ENCODE results near the gene DGKB.

DNA sequence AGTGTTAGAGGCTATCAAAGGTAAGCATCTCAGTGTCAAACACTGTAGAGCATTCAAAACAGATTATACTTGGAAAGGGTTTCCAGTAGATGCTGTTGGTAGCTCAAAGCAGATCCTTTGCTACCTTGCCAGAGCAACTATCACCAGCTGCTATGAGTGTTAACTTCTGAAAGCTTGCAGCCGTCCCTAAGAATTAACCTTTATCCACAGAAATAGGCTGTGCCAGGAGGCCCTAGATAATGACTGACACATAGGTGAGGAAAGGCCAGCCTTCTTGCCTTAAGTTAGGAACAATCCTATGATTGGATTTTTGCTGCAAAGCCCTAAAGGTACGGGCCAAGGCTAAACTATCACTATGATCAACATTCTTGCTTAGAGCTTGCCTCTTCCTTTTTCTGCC, 263.2 kb downstream of the DGKB start:
- TF ChIP-seq, protein P1, sequence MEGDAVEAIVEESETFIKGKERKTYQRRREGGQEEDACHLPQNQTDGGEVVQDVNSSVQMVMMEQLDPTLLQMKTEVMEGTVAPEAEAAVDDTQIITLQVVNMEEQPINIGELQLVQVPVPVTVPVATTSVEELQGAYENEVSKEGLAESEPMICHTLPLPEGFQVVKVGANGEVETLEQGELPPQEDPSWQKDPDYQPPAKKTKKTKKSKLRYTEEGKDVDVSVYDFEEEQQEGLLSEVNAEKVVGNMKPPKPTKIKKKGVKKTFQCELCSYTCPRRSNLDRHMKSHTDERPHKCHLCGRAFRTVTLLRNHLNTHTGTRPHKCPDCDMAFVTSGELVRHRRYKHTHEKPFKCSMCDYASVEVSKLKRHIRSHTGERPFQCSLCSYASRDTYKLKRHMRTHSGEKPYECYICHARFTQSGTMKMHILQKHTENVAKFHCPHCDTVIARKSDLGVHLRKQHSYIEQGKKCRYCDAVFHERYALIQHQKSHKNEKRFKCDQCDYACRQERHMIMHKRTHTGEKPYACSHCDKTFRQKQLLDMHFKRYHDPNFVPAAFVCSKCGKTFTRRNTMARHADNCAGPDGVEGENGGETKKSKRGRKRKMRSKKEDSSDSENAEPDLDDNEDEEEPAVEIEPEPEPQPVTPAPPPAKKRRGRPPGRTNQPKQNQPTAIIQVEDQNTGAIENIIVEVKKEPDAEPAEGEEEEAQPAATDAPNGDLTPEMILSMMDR (IDR thresholded peaks at IDR 0.05): no peak
- TF ChIP-seq, protein P2, sequence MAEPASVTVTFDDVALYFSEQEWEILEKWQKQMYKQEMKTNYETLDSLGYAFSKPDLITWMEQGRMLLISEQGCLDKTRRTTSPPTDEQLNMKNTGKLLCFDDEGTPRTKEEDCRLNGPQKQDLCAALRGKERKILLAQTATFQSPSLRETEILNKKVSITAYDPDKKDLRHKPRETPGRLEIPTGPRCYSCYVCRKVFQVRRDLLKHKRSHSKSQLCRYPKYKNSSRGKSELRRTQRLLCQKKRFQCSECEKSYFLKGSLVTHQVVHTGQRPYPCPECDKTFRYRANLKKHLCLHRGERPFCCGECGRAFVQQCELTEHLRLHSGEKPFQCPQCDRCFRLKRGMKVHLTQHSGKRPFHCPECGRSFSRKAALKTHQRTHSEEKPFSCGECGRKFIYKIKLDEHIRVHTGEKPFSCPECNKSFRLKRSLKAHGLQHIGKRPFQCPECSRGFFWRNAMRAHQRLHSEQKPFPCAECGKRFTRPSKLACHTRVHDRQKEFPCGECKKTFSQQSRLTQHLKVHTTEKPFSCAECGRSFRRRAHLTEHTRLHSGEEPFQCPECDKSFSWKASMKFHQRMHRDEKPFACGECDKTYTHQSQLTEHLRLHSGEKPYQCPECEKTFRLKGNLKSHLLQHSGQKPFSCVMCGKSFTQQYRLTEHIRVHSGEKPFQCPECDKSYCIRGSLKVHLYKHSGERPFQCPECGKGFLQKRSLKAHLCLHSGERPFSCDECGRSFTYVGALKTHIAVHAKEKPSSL (CRISPR knock-in tag; conservative IDR thresholded peaks at IDR 0.05): no peak
- TF ChIP-seq GABPB1 (CRISPR knock-in tag; IDR thresholded peaks at IDR 0.05) (no peak), TEAD1 (CRISPR knock-in tag; IDR thresholded peaks at IDR 0.05) (no peak), HMGA2 (CRISPR knock-in tag; IDR thresholded peaks at IDR 0.05) (no peak), NR1H2 (CRISPR knock-in tag; IDR thresholded peaks at IDR 0.05) (no peak), ZNF138 (CRISPR knock-in tag; conservative IDR thresholded peaks at IDR 0.05) (no peak), CREM (CRISPR knock-in tag; IDR thresholded peaks at IDR 0.05) (no peak)
- TF ChIP-seq, protein P3, sequence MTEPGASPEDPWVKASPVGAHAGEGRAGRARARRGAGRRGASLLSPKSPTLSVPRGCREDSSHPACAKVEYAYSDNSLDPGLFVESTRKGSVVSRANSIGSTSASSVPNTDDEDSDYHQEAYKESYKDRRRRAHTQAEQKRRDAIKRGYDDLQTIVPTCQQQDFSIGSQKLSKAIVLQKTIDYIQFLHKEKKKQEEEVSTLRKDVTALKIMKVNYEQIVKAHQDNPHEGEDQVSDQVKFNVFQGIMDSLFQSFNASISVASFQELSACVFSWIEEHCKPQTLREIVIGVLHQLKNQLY (CRISPR knock-in tag; IDR thresholded peaks at IDR 0.05): no peak
- TF ChIP-seq, protein P4, sequence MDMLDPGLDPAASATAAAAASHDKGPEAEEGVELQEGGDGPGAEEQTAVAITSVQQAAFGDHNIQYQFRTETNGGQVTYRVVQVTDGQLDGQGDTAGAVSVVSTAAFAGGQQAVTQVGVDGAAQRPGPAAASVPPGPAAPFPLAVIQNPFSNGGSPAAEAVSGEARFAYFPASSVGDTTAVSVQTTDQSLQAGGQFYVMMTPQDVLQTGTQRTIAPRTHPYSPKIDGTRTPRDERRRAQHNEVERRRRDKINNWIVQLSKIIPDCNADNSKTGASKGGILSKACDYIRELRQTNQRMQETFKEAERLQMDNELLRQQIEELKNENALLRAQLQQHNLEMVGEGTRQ (CRISPR knock-in tag; IDR thresholded peaks at IDR 0.05): no peak
